GM23338 (cell line): ENCODE results near the gene ADAMTS20. TPM values are rescaled to one million over a fixed set of nuclear protein-coding genes. Genes with fewer than 3 reads are reported as not detected.

ENCODE experiments used
- ATAC-seq: fragments of 200-7000 bp; cut with Tn5 transposase; 3 replicates; pipeline ENCODE4 v1.9.1; 2020
- DNase-seq: peaks from one replicate; pipeline ENCODE4 v3.0.0-alpha.2; 2015; ENCODE audit warnings: low spot score
- H2AFZ ChIP-seq: fragments of 200-600 bp; sonication (generic); 2 replicates; pipeline ENCODE4 v1.8.0; 2016; ENCODE audit warnings: antibody characterized with exemption, mild to moderate bottlenecking, moderate library complexity
- H3F3A ChIP-seq: fragments of 200-600 bp; sonication (generic); replicated peaks from 2 replicates; pipeline ENCODE4 v1.8.0; 2017; ENCODE audit warnings: antibody characterized with exemption, mixed run types, low read depth
- H3K27ac ChIP-seq: fragments of 200-600 bp; sonication (generic); 2 replicates; pipeline ENCODE4 v1.6.1; 2016; ENCODE audit warnings: low read depth
- H3K27me3 ChIP-seq: fragments of 200-600 bp; sonication (generic); 2 replicates; pipeline ENCODE4 v1.8.0; 2016; ENCODE audit warnings: mild to moderate bottlenecking, mixed run types, moderate library complexity; ENCODE audit not compliant: insufficient read depth
- H3K36me3 ChIP-seq: fragments of 200-600 bp; sonication (generic); 2 replicates; pipeline ENCODE4 v1.8.0; 2016; ENCODE audit warnings: mild to moderate bottlenecking; ENCODE audit not compliant: insufficient read depth
- H3K4me1 ChIP-seq: fragments of 200-600 bp; sonication (generic); 2 replicates; pipeline ENCODE4 v1.8.0; 2016; ENCODE audit warnings: mild to moderate bottlenecking, moderate library complexity; ENCODE audit not compliant: insufficient read depth
- H3K4me2 ChIP-seq: fragments of 200-600 bp; sonication (generic); 2 replicates; pipeline ENCODE4 v1.7.1; 2017; ENCODE audit warnings: mixed run types
- H3K4me3 ChIP-seq: fragments of 200-600 bp; sonication (generic); 2 replicates; pipeline ENCODE4 v1.6.1; 2016; ENCODE audit warnings: mixed run types
- H3K79me2 ChIP-seq: fragments of 200-600 bp; sonication (generic); replicated peaks from 2 replicates; pipeline ENCODE4 v1.8.0; 2017; ENCODE audit warnings: mild to moderate bottlenecking; ENCODE audit not compliant: insufficient read depth
- H3K9me2 ChIP-seq: fragments of 200-600 bp; sonication (generic); 2 replicates; pipeline ENCODE4 v1.8.0; 2017; ENCODE audit not compliant: insufficient read depth
- H4K20me1 ChIP-seq: fragments of 200-600 bp; sonication (generic); replicated peaks from 2 replicates; pipeline ENCODE4 v1.8.0; 2017; ENCODE audit warnings: mild to moderate bottlenecking; ENCODE audit not compliant: insufficient read depth
- H3K27ac Mint-ChIP-seq: 2 replicates; pipeline ENCODE4 v1.8.0; 2020; ENCODE audit warnings: inconsistent platforms, mild to moderate bottlenecking, moderate library complexity, mixed read lengths
- H3K27me3 Mint-ChIP-seq: 3 replicates; pipeline ENCODE4 v1.8.0; 2022; ENCODE audit warnings: low read depth, mild to moderate bottlenecking, moderate library complexity, mixed read lengths, inconsistent platforms; ENCODE audit not compliant: insufficient read depth, poor library complexity
- H3K36me3 Mint-ChIP-seq: 3 replicates; pipeline ENCODE4 v1.8.0; 2021; ENCODE audit warnings: low read depth, mild to moderate bottlenecking, inconsistent platforms, moderate library complexity, mixed read lengths
- H3K4me1 Mint-ChIP-seq: 3 replicates; pipeline ENCODE4 v1.8.0; 2020; ENCODE audit warnings: mild to moderate bottlenecking, inconsistent platforms, mixed read lengths
- H3K4me3 Mint-ChIP-seq: 3 replicates; pipeline ENCODE4 v1.8.0; 2021; ENCODE audit warnings: moderate library complexity, mild to moderate bottlenecking, inconsistent platforms, mixed read lengths
- H3K9me3 Mint-ChIP-seq: 3 replicates; pipeline ENCODE4 v1.8.0; 2020; ENCODE audit warnings: moderate library complexity, mild to moderate bottlenecking, inconsistent platforms, mixed read lengths
- CREB1 ChIP-seq: fragments of 250-450 bp; sonication (Bioruptor Pico); IDR thresholded peaks from 2 replicates; pipeline ENCODE4 v1.5.0; 2020; ENCODE audit warnings: low read depth, mild to moderate bottlenecking, moderate library complexity
- EZH2 ChIP-seq: fragments of 200-600 bp; sonication (generic); IDR thresholded peaks from one replicate; pipeline ENCODE4 v1.8.0; 2017; ENCODE audit warnings: antibody characterized with exemption, mild to moderate bottlenecking, low read depth; ENCODE audit not compliant: unreplicated experiment
- EZH2phosphoT487 ChIP-seq: fragments of 200-600 bp; sonication (generic); IDR thresholded peaks from one replicate; pipeline ENCODE4 v1.8.1; 2018; ENCODE audit warnings: antibody characterized with exemption; ENCODE audit not compliant: unreplicated experiment
- NANOG ChIP-seq: IDR thresholded peaks from 2 replicates; pipeline ENCODE4 v1.6.1; 2016; ENCODE audit warnings: antibody characterized with exemption, borderline replicate concordance
- POLR2AphosphoS5 ChIP-seq: IDR thresholded peaks from 2 replicates; pipeline ENCODE4 v1.6.1; 2016; ENCODE audit warnings: antibody characterized with exemption, low read depth
- STAT1 ChIP-seq: IDR thresholded peaks from one replicate; pipeline ENCODE4 v1.6.1; 2016; ENCODE audit warnings: antibody characterized with exemption; ENCODE audit not compliant: unreplicated experiment
- ZNF331 ChIP-seq: fragments of 250-450 bp; sonication (Bioruptor Pico); IDR thresholded peaks from 2 replicates; pipeline ENCODE4 v1.5.0; 2020; ENCODE audit warnings: low read depth, mild to moderate bottlenecking, moderate library complexity
- polyA plus RNA-seq: library from polyadenylated mRNA; unstranded; fragments of >200 nt; fragmentation: Nextera tagmentation; extraction: Ambion mirVana; gene quantifications from 2 replicates; pipeline ENCODE4 v1.2.1, GENCODE V29; 2016
- total RNA-seq: library from RNA; depleted of rRNA; stranded (reverse); fragments of >200 nt; shearing (Covaris generic); gene quantifications from 2 replicates; pipeline ENCODE4 v1.2.3, GENCODE V29; 2014
- TF ChIP-seq, protein P1 (sequence below): fragments of 250-450 bp; sonication (Bioruptor Pico); IDR thresholded peaks from 2 replicates; pipeline ENCODE4 v1.5.0; 2020; ENCODE audit warnings: mild to moderate bottlenecking, moderate library complexity
- TF ChIP-seq, protein P2 (sequence below): IDR thresholded peaks from 2 replicates; pipeline ENCODE4 v1.6.1; 2016; ENCODE audit warnings: antibody characterized with exemption

Gene ADAMTS20
- total and polyA plus RNA-seq, 2 experiments from 2014 or later, result 2.0 to 9.3 TPM

DNA sequence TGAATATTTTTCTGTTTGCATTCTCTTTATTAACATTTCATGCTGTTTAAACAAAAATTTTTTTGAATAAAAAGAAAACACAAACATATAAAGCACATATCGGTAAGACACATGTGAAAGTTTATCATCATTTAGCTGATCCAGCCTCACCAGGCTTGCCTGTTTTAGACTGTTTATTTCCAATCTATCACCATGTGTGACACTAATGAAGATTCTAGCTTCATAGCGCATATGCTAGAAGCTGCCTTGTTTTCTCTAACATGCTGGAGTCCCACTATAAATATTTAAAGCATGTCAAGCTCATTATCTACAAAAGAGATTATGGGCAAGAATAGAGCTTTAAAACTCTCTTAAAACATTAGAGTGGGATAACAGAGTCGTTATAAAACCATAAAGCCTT is 25.4 kb upstream of the ADAMTS20 start (continued):
- TF ChIP-seq, protein P1, sequence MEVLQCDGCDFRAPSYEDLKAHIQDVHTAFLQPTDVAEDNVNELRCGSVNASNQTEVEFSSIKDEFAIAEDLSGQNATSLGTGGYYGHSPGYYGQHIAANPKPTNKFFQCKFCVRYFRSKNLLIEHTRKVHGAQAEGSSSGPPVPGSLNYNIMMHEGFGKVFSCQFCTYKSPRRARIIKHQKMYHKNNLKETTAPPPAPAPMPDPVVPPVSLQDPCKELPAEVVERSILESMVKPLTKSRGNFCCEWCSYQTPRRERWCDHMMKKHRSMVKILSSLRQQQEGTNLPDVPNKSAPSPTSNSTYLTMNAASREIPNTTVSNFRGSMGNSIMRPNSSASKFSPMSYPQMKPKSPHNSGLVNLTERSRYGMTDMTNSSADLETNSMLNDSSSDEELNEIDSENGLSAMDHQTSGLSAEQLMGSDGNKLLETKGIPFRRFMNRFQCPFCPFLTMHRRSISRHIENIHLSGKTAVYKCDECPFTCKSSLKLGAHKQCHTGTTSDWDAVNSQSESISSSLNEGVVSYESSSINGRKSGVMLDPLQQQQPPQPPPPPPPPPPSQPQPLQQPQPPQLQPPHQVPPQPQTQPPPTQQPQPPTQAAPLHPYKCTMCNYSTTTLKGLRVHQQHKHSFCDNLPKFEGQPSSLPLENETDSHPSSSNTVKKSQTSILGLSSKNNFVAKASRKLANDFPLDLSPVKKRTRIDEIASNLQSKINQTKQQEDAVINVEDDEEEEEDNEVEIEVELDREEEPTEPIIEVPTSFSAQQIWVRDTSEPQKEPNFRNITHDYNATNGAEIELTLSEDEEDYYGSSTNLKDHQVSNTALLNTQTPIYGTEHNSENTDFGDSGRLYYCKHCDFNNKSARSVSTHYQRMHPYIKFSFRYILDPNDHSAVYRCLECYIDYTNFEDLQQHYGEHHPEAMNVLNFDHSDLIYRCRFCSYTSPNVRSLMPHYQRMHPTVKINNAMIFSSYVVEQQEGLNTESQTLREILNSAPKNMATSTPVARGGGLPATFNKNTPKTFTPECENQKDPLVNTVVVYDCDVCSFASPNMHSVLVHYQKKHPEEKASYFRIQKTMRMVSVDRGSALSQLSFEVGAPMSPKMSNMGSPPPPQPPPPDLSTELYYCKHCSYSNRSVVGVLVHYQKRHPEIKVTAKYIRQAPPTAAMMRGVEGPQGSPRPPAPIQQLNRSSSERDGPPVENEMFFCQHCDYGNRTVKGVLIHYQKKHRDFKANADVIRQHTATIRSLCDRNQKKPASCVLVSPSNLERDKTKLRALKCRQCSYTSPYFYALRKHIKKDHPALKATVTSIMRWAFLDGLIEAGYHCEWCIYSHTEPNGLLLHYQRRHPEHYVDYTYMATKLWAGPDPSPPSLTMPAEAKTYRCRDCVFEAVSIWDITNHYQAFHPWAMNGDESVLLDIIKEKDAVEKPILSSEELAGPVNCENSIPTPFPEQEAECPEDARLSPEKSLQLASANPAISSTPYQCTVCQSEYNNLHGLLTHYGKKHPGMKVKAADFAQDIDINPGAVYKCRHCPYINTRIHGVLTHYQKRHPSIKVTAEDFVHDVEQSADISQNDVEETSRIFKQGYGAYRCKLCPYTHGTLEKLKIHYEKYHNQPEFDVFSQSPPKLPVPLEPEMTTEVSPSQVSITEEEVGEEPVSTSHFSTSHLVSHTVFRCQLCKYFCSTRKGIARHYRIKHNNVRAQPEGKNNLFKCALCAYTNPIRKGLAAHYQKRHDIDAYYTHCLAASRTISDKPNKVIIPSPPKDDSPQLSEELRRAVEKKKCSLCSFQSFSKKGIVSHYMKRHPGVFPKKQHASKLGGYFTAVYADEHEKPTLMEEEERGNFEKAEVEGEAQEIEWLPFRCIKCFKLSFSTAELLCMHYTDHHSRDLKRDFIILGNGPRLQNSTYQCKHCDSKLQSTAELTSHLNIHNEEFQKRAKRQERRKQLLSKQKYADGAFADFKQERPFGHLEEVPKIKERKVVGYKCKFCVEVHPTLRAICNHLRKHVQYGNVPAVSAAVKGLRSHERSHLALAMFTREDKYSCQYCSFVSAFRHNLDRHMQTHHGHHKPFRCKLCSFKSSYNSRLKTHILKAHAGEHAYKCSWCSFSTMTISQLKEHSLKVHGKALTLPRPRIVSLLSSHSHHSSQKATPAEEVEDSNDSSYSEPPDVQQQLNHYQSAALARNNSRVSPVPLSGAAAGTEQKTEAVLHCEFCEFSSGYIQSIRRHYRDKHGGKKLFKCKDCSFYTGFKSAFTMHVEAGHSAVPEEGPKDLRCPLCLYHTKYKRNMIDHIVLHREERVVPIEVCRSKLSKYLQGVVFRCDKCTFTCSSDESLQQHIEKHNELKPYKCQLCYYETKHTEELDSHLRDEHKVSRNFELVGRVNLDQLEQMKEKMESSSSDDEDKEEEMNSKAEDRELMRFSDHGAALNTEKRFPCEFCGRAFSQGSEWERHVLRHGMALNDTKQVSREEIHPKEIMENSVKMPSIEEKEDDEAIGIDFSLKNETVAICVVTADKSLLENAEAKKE (CRISPR knock-in tag), result no peak
- TF ChIP-seq CREB1 (CRISPR knock-in tag), result no peak
- TF ChIP-seq STAT1, result no peak

DNA sequence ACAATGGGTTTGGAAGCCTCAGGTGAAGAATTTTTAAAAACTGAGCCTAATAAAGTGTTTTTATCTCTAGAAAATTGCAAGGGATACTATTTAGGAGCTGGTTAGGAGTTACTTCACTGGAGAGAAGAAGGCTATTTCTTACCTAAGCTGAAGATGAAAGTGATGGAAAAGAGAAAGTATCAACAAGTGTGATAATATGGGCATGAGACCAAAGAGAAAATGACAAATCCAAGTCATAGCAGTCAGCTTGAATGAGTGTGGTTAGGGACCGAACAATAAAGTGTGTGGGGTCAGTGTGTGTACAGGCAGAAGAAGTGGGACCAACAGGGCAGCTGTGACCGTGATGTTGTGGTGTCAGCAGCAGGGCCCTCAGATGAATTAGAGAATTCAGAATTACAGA is 24.2 kb upstream of the ADAMTS20 start:
- H3K4me3 Mint-ChIP-seq, result no peak overlapping the region
- DNase-seq (no peak), ATAC-seq (no peak)
- H2AFZ ChIP-seq, result peak overlapping the region; percentile 19; the same call in 1 of the 2 replicates
- no peaks in the 10 kb centered on the region for H3K36me3 ChIP-seq
- no peak overlapping the region for H3K4me2 ChIP-seq
- H3K27ac ChIP-seq, result no peak overlapping the region
- H3K4me1 ChIP-seq, result no peaks in the 10 kb centered on the region
- peaks cover 6% of the 10 kb centered on the region; the same call in 2 of the 3 replicates for H3K4me1 Mint-ChIP-seq
- H3K36me3 Mint-ChIP-seq, result no peaks in the 10 kb centered on the region
- no peaks in the 10 kb centered on the region for H3F3A ChIP-seq
- no peaks in the 10 kb centered on the region for H4K20me1 ChIP-seq
- H3K27ac Mint-ChIP-seq, result no peak overlapping the region
- 0 out of 3 replicates have a peak, but pooled peaks cover 2% of the 10 kb centered on the region for H3K9me3 Mint-ChIP-seq
- H3K9me2 ChIP-seq, result peaks cover 2% of the 10 kb centered on the region; the same call in 1 of the 2 replicates
- no peak overlapping the region for H3K4me3 ChIP-seq
- H3K79me2 ChIP-seq, result no peaks in the 10 kb centered on the region
- no peaks in the 10 kb centered on the region for H3K27me3 Mint-ChIP-seq
- H3K27me3 ChIP-seq, result no peaks in the 10 kb centered on the region
- TF ChIP-seq, protein P1 (CRISPR knock-in tag), result no peak
- no peak for TF ChIP-seq NANOG
- TF ChIP-seq EZH2, result no peak
- no peak for TF ChIP-seq ZNF331
- no peak for TF ChIP-seq EZH2phosphoT487
- TF ChIP-seq, protein P2, sequence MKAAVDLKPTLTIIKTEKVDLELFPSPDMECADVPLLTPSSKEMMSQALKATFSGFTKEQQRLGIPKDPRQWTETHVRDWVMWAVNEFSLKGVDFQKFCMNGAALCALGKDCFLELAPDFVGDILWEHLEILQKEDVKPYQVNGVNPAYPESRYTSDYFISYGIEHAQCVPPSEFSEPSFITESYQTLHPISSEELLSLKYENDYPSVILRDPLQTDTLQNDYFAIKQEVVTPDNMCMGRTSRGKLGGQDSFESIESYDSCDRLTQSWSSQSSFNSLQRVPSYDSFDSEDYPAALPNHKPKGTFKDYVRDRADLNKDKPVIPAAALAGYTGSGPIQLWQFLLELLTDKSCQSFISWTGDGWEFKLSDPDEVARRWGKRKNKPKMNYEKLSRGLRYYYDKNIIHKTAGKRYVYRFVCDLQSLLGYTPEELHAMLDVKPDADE, result no peak
- TF ChIP-seq CREB1 (CRISPR knock-in tag), result no peak
- TF ChIP-seq POLR2AphosphoS5, result no peak
